Midbrain (tissue), 1 donor: ENCODE measurements around the gene AFDN.

ENCODE experiments used
- DNase-seq: peaks from one replicate; lab custom pipeline; 2025; lab: John Stamatoyannopoulos, UW

The AFDN gene

GRCh38 chr6:167866642-167867041, 39.9 kb downstream of the AFDN start:
- no peak for DNase-seq

- DNase-seq: no peak
Measured at GRCh38 chr6:167870321-167870720, 43.6 kb downstream of the AFDN start.

GRCh38 chr6:167872538-167873210, 46.0 kb downstream of the AFDN start:
- no peak for DNase-seq

- no peak for DNase-seq
Measured at GRCh38 chr6:167877994-167878779, 51.5 kb downstream of the AFDN start.

GRCh38 chr6:167879612-167880011, 52.9 kb downstream of the AFDN start:
- no peak for DNase-seq

- DNase-seq: no peak
Measured at GRCh38 chr6:167881327-167881726, 54.6 kb downstream of the AFDN start.

GRCh38 chr6:167882244-167882643, 55.5 kb downstream of the AFDN start:
- no peak for DNase-seq

GRCh38 chr6:167888098-167888497, 61.4 kb downstream of the AFDN start:
- DNase-seq: no peak

GRCh38 chr6:167892835-167893815, 66.4 kb downstream of the AFDN start:
- no peak for DNase-seq

GRCh38 chr6:167894965-167895364, 68.3 kb downstream of the AFDN start:
- DNase-seq: no peak

GRCh38 chr6:167896648-167897047, 69.9 kb downstream of the AFDN start:
- no peak for DNase-seq

- peak; percentile 53 for DNase-seq
Measured at GRCh38 chr6:167898673-167899311, 72.1 kb downstream of the AFDN start.

GRCh38 chr6:167904791-167905190, 78.1 kb downstream of the AFDN start:
- no peak for DNase-seq

- peak; percentile 87 for DNase-seq
Measured at GRCh38 chr6:167906899-167907298, 80.2 kb downstream of the AFDN start.

- peak; percentile 56 for DNase-seq
Measured at GRCh38 chr6:167907837-167908681, 81.3 kb downstream of the AFDN start.

- DNase-seq: no peak
Measured at GRCh38 chr6:167910007-167910406, 83.3 kb downstream of the AFDN start.

GRCh38 chr6:167910652-167911051, 83.9 kb downstream of the AFDN start:
- DNase-seq: no peak

GRCh38 chr6:167912494-167912893, 85.8 kb downstream of the AFDN start:
- DNase-seq: no peak

- DNase-seq: no peak
Measured at GRCh38 chr6:167913699-167914098, 87.0 kb downstream of the AFDN start.

GRCh38 chr6:167915139-167915538, 88.4 kb downstream of the AFDN start:
- DNase-seq: no peak
